ENCODE data around the gene RNF6.

RNF6 gene

GRCh38 chr13:26259634-26260033 lies 37.5 kb upstream of the RNF6 start:
- TF ChIP-seq GLIS3 (CRISPR knock-in tag; IDR thresholded peaks at IDR 0.05) (no peak), TCF4 (CRISPR knock-in tag; IDR thresholded peaks at IDR 0.05; ENCODE audit: borderline replicate concordance) (no peak), ZFP30 (CRISPR knock-in tag; IDR thresholded peaks at IDR 0.05) (no peak), POU6F1 (CRISPR knock-in tag; IDR thresholded peaks at IDR 0.05; ENCODE audit: borderline replicate concordance, low read depth) (no peak), BACH2 (CRISPR knock-in tag; IDR thresholded peaks at IDR 0.05; ENCODE audit: borderline replicate concordance) (no peak), TSHZ2 (CRISPR knock-in tag; IDR thresholded peaks at IDR 0.05) (no peak), TOX (CRISPR knock-in tag; IDR thresholded peaks at IDR 0.05; ENCODE audit: borderline replicate concordance) (no peak), ISL1 (CRISPR knock-in tag; IDR thresholded peaks at IDR 0.05) (no peak), ARNTL (CRISPR knock-in tag; IDR thresholded peaks at IDR 0.05; ENCODE audit: borderline replicate concordance, low read depth) (no peak), RARB (CRISPR knock-in tag; IDR thresholded peaks at IDR 0.05) (no peak), ESRRG (CRISPR knock-in tag; IDR thresholded peaks at IDR 0.05) (no peak), ZNF70 (CRISPR knock-in tag; IDR thresholded peaks at IDR 0.05) (no peak), SNAI2 (CRISPR knock-in tag; IDR thresholded peaks at IDR 0.05) (no peak), ZNF8 (CRISPR knock-in tag; IDR thresholded peaks at IDR 0.05) (no peak), CSDC2 (CRISPR knock-in tag; IDR thresholded peaks at IDR 0.05) (no peak), PPARA (CRISPR knock-in tag; IDR thresholded peaks at IDR 0.05; ENCODE audit: borderline replicate concordance) (no peak), ZFP3 (CRISPR knock-in tag; IDR thresholded peaks at IDR 0.05) (no peak)
- ATAC-seq: no peak

GRCh38 chr13:26257049-26257448 lies 34.9 kb upstream of the RNF6 start:
- TF ChIP-seq TSHZ2 (CRISPR knock-in tag; IDR thresholded peaks at IDR 0.05) (no peak), ARNTL (CRISPR knock-in tag; IDR thresholded peaks at IDR 0.05; ENCODE audit: borderline replicate concordance, low read depth) (no peak), CSDC2 (CRISPR knock-in tag; IDR thresholded peaks at IDR 0.05) (no peak), GLIS3 (CRISPR knock-in tag; IDR thresholded peaks at IDR 0.05) (no peak), OSR1 (CRISPR knock-in tag; IDR thresholded peaks at IDR 0.05) (no peak), ZNF8 (CRISPR knock-in tag; IDR thresholded peaks at IDR 0.05) (no peak), CSRNP3 (CRISPR knock-in tag; IDR thresholded peaks at IDR 0.05) (no peak), POU6F1 (CRISPR knock-in tag; IDR thresholded peaks at IDR 0.05; ENCODE audit: borderline replicate concordance, low read depth) (no peak), PATZ1 (CRISPR knock-in tag; IDR thresholded peaks at IDR 0.05; ENCODE audit: borderline replicate concordance) (no peak), ZC3H10 (CRISPR knock-in tag; IDR thresholded peaks at IDR 0.05) (no peak), ESRRG (CRISPR knock-in tag; IDR thresholded peaks at IDR 0.05) (no peak), CREB5 (CRISPR knock-in tag; IDR thresholded peaks at IDR 0.05; ENCODE audit: low read depth) (no peak), SNAI2 (CRISPR knock-in tag; IDR thresholded peaks at IDR 0.05) (no peak), ZFP3 (CRISPR knock-in tag; IDR thresholded peaks at IDR 0.05) (no peak), TCF4 (CRISPR knock-in tag; IDR thresholded peaks at IDR 0.05; ENCODE audit: borderline replicate concordance) (no peak), RARB (CRISPR knock-in tag; IDR thresholded peaks at IDR 0.05) (no peak), PPARA (CRISPR knock-in tag; IDR thresholded peaks at IDR 0.05; ENCODE audit: borderline replicate concordance) (no peak), ISL1 (CRISPR knock-in tag; IDR thresholded peaks at IDR 0.05) (no peak), ZFP30 (CRISPR knock-in tag; IDR thresholded peaks at IDR 0.05) (no peak)
- no peak for ATAC-seq

All from SK-N-SH treated with all-trans-retinoic acid at 6 μM for 48 hours (cell line).